ENCODE results near the gene STX18. TPM values are rescaled to one million over a fixed set of nuclear protein-coding genes. Genes with fewer than 3 reads are reported as not detected.

Gene STX18
- total RNA-seq, 1 donor from 2014 or later, result 24.3 TPM

DNA sequence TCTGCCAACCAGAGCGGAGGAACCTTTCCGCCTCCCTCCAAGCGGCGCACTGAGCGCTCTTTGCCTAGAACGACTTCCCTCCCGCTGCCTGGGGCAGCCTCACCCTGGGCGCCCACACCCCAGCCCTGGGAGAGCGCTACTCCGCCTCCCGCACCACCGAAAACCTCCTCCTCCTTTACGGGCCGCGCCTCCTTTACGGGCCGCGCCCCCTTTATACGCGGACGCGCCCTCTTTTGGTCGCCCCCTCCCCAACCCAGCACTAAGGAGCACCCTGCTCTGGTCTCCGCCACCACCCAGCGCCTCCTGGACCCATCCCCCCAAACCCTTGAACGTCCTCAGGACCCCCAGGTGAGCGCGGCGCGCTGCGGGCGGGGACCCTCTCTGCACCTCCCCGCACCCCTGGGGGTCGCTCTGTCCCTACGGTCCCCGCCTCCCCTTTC is 155.5 kb downstream of the STX18 start:
- DNase-seq (ENCODE audit: low read depth), result no peak

GRCh38 chr4:4385729-4386295 is 156.0 kb downstream of the STX18 start:
- no peak for DNase-seq (ENCODE audit: low read depth)

DNA sequence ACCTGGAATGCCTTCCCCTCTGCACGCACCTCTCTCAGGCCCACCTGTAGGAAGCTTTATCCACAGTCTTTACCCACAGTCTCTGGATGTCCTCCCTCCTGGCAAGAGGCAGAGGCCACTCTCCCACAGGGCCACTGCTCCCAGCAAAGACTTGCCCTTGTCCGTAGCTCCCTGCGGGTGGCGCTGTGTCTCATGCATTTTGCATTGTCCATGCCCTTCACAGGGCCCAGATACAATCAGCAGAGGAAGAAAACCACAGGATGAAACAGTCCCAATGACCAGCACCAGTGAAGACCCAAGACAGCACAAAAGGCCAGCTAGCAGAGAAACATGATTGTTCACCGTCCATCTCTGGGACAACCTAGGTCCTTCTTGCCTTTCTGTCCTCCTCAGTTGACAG is 157.0 kb downstream of the STX18 start:
- DNase-seq (ENCODE audit: low read depth), result peak; percentile 33

- no peak for DNase-seq (ENCODE audit: low read depth)
Measured at GRCh38 chr4:4383085-4383484, 158.8 kb downstream of the STX18 start.

DNA sequence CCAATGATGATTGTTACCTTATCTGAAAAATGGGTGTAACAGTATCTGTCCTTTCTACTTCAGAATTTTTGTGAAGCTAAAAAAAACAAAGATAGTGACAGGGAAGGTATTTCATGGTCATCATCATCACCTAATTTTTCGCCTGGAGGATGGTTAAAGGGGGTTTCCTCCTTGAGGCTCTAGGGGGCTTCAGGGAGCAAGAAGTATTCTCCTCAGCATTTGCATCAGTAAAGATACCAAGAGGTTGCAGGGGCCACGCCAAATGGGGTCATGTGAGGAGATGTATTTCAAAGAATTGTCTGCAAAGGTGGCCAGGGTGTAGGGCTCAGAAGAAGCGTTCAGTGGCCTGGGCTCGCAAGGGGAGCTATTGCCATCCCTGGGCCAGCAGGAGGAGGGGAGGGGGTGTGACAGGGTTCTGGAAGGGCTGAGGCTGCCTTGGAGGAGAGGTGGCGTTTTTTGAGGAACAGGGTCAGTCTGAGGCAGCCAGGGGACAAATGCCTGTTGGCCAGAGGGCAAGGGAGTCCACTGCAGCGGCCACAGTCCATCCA is 162.2 kb downstream of the STX18 start:
- no peak for DNase-seq (ENCODE audit: low read depth)

DNA sequence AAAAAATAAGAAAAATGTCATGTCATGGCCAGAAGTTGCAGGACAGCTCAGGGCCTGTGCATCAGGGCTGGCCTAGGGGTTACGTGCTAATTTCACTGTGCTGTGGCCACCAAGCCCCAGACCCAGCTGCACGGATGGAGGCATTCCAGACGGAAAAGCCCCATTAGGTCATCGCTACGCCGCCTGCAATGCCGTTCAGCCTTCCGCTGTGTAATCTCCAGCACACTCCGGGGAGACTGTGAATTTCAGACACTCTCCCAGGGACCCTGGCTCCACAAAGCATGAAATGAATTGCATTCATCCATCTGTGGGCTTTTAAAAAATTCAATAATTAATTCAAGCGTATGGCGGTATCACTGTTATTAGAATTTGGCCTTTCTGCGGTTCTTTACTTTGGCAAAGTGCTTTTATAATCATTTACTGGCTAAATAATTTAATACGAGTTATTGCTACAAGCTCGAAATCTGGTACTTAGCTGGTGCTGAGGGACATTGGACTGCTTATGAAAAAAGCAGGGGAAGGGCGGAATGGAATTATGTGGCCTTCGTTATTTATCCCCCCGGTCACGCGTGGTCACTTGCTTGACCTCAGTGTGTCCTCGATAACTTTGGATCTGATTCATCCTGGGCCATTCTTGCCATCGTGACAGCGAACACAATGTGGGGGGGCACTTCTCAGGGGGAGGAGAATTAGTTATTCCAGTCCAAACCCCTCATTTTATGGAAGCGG is 164.0 kb downstream of the STX18 start:
- peak; percentile 59 for DNase-seq (ENCODE audit: low read depth)

DNA sequence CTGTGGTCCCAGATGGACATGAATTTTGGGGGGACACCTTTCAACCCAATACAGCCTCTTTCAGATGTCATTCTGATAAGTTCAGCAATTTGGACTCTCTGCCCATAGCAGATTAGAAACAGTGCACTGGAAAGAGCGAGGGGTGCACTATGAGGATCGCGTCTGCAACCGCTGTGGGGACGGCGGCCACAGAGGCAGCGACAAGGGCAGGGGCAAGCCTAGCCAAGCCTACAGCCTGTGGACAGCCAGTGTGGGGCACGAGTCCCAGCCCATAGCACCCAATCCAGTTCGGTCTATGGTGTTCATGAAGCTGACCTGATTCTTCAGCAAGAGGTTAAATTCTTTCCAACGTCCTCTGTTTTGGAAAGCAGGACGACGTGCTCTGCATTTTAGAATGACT is 164.7 kb downstream of the STX18 start:
- DNase-seq (ENCODE audit: low read depth), result no peak

GRCh38 chr4:4376074-4376473 is 165.8 kb downstream of the STX18 start:
- no peak for DNase-seq (ENCODE audit: low read depth)

DNA sequence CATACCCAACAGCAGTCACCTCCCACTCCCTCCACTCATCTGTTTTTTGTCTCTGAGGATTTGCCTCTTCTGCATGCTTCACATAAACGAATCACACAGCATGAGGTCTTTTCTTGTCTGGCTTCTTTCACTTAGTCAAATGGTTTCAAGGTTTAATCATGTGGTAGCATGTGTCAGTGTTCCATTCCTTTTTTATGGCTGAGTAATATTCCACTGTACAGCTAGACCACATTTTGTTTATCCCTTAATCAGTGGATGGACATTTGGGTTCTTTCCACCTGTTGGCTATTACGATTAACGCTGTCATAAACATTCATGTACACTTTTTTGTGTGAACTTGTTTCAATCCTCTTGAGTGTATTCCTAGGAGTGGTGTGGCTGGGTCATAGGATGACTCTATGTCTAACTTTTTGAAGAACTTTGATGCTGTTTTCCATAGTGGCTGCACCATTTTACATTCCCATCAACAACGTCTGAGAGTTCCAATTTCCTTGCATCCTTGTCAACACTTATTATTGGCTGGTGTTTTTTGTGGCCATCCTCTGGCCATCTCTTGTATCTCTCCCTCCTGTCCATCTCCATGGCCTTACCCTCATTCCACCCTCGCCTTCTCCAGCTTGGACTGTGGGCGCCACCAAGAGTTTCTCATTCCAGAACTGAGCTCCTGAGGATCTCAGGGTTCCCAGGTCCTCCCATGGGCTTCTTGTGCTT is 167.3 kb downstream of the STX18 start:
- DNase-seq (ENCODE audit: low read depth), result no peak

Other genes with a start within 250 kb of the STX18 start
- 0.27 TPM in 1 of 2 replicates, not detected in the other for gene NSG1, start 154.9 kb downstream of the STX18 start, total RNA-seq

Measured in myocyte (in vitro differentiated cells).